Mesodermal cell (in vitro differentiated cells): ENCODE results near the gene TNFRSF13B.
"Not testable (repeated sequence)": the region's sequence is repeated elsewhere in the genome, so short reads cannot be mapped to it uniquely, and the experiment has no call there.

ENCODE experiments used
- H3K27ac ChIP-seq: 2 replicates; pipeline ENCODE4 v1.7.0; 2013; ENCODE audit warnings: mild to moderate bottlenecking, low read depth, low read length, moderate library complexity; ENCODE audit not compliant: severe bottlenecking
- H3K36me3 ChIP-seq: 2 replicates; pipeline ENCODE4 v1.7.1; 2013; ENCODE audit warnings: mild to moderate bottlenecking, low read length, moderate library complexity; ENCODE audit not compliant: control insufficient read depth, insufficient read depth
- H3K4me1 ChIP-seq: one replicate; pipeline ENCODE4 v1.7.1; 2013; ENCODE audit warnings: mild to moderate bottlenecking, low read length; ENCODE audit not compliant: insufficient read depth, control insufficient read depth, poor library complexity, severe bottlenecking
- H3K4me3 ChIP-seq: 2 replicates; pipeline ENCODE4 v1.7.0; 2013; ENCODE audit warnings: low read length, control low read depth, mild to moderate bottlenecking; ENCODE audit not compliant: insufficient read depth, poor library complexity, severe bottlenecking; ENCODE audit errors: extremely low read depth
- H3K9me3 ChIP-seq: 2 replicates; pipeline ENCODE4 v1.7.1; 2013; ENCODE audit warnings: mild to moderate bottlenecking, low read length, moderate library complexity; ENCODE audit not compliant: control insufficient read depth
- WGBS, 2 experiments: methylation state at CpG; one replicate each; pipeline ENCODE4 v1.1.5; 2013; ENCODE audit warnings: missing lambda C conversion rate in 2 of 2; ENCODE audit not compliant: insufficient coverage in 2 of 2; 5-methylcytosine and 5-hydroxymethylcytosine counted together

The TNFRSF13B gene

DNA sequence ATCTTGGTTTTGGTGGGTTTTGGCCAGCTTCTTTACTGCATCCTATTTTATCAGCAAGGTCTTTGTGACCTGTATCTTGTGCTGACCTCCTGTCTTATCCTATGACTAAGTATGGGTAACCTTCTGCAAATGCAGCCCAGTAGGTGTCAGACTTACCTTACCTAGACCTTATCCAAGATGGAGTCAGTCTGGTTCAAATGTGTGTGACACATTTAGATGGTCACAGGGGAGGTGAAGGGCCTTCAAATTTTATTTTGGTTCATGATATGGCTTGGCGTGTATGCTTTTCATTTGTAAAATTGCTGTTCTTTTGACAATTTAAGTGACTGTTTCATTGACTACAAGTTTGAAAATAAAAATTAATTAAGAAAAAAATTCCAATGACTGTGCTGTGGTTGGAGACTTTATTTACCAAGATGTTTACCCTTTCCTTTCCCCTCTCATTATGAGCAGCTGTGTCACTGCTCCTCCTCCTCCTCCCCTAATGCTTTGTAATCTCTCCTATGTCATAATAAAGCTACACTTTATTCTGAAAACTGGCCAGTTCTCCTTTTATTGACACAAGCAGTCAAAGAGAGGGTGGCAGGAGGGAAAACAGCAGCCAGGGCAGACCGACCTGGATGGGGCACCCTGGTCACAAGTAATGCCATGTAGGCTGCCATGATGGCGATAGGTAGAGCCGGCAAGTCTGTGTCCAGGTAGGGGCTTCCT lies 49.4 kb downstream of the TNFRSF13B start:
- no peaks in the 10 kb centered on the region for H3K36me3 ChIP-seq
- no peaks in the 10 kb centered on the region for H3K9me3 ChIP-seq
- H3K4me3 ChIP-seq: no peak overlapping the region
- 86 to 95% methylated on average over 2 to 3 of the region's 4 CpGs for WGBS, 2 experiments
- no peaks in the 10 kb centered on the region for H3K4me1 ChIP-seq
- no peak overlapping the region for H3K27ac ChIP-seq

DNA sequence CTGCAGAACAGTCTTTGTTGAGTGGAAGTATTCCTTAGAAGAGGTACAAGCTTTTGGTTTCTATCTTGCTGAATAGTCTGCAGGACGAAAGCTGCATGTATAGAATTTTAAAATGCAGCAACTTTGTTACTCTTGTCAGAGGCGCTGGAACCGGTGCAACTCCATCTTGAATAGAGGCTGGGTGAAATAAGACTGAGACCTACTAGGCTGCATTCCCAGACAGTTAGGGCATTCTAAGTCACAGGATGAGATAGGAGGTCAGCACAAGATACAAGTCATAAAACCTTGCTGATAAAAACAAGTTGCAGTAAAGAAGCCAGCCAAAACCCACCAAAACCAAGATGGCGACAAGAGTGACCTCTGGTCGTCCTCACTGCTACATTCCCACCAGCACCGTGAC lies 50.5 kb downstream of the TNFRSF13B start:
- not testable (repeated sequence) for H3K36me3 ChIP-seq, H3K27ac ChIP-seq, H3K4me1 ChIP-seq, H3K9me3 ChIP-seq, H3K4me3 ChIP-seq
- 96% methylated on average over 3 to 6 of the region's 6 CpGs for WGBS, 2 experiments

DNA sequence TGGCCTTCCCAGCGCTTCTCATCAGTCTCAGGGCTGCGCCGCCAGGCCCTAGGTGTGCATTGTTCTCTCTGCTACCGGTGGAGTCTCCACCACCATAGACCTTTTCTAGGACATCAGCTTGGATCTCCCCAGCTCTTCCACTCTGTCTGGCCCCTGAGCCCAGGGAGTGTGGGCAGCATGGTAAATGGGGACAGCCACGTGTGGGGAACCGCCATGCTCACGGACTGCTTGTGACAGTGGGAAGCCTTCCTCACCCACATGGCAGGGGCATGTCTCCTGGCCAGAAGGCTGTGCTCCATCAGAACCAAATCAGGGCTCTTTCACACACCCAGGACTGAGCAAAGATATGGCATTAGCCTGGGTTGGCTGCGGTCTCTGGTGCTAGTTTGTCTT lies 51.3 kb downstream of the TNFRSF13B start:
- Histone ChIP-seq H3K9me3 (no peaks in the 10 kb centered on the region), H3K4me1 (no peaks in the 10 kb centered on the region), H3K4me3 (no peak overlapping the region), H3K36me3 (no peaks in the 10 kb centered on the region), H3K27ac (no peak overlapping the region)
- WGBS, 2 experiments: 90 to 94% methylated on average over 7 to 8 of the region's 8 CpGs

DNA sequence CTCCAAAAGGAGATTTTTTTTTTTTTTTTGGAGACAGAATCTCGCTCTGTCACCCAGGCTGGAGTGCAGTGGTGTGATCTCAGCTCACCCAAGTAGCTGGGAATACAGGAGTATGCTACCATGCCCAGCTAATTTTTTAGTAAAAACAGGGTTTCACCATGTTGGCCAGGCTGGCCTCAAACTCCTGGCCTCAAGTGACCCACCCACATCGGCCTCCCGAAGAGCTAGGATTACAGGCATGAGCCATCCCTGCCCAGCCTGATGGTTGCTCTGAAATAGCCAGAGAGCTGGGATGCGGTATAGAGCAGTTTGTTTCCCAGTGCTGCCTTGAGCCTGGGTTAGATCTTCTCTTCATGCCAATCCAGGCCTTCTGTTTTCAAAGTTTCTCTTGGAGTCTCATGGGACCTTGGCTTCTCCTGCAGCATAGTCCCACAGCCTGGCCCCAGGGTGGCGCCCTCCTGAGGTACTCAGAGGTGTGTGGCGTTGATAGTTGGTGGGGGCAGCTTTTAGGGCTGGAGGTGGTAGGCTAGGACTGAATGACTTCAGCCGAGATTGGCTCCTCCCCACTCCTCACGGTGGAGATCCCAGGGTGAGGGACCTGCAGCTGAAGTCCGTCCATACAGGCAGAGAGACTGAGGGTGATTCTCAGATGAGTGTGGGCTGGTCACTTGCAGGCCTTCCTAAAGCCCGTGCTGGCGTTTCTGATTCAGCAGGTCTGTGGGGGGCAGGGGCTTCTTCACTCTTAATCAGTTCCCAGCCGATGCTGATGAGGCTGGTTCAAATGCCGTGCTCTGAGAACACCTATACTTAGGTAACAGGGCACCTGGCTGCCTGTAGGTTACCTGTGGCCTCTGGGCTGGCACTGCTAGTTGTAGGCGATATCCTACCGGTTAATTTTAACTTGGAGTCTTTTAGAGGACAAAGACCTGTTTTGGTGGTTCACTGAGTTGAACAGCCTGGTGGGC lies 52.0 kb downstream of the TNFRSF13B start:
- Histone ChIP-seq H3K36me3 (no peaks in the 10 kb centered on the region), H3K9me3 (no peaks in the 10 kb centered on the region), H3K27ac (no peak overlapping the region), H3K4me1 (no peaks in the 10 kb centered on the region), H3K4me3 (no peak overlapping the region)
- WGBS, 2 experiments: 84% methylated on average over 11 to 12 of the region's 15 CpGs

DNA sequence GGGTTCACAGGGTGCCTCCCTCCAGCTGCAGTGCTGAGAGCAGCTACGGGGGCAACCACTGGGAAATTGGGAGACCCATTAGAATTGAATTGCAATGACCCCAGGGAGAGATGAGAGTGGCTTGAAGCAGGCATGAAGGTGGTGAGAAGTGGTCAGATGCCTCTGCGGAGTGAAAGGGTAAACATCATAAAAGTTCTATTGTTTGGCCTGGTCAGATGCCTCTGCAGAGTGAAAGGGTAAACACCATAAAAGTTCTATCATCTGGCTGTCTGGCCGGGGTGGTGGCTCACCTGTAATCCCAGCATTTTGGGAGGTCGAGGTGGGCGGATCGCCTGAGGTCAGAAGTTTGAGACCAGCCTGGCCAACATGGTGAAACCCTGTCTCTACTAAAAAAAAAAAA lies 53.5 kb downstream of the TNFRSF13B start:
- 85 to 96% methylated on average over 2 to 3 of the region's 6 CpGs for WGBS, 2 experiments
- H3K9me3 ChIP-seq: no peaks in the 10 kb centered on the region

DNA sequence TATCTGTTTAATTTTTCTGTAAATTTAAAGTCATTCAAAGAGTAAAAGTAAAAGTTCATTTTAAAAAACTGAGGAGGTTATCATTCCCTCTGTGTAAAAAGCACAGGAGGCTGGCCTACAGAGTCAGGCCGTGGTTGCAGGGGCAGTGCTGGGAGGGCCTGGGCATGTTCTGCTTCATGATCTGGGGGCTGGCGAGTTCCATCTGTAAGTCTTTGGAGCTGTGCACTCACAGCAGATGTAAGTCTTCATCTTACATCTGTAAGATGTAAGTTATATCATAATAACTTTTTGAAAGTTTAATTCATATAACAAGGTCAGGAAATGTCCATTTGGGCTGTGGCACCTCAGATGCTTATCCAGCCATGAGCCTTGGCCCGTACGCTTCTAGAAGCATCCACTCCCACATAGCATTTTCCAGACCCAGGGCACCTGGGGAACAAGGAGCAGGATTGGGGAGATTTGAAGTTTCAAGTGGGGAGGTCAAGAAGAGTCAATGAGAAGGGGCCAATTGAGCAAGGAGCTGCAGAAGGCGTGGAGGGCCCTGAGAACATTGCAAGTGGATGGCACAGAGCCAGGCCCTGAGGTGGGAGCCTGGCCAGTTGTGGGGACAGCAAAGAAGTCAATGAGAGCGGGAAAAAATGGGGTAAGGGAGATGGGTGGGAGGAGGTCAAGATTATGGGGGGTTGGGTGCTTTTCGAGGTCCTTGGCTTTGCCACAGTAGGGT lies 54.1 kb downstream of the TNFRSF13B start:
- WGBS, 2 experiments: 89 to 92% methylated on average over 3 to 5 of the region's 7 CpGs
- Histone ChIP-seq H3K4me1 (no peaks in the 10 kb centered on the region), H3K9me3 (no peaks in the 10 kb centered on the region)

More for the DNA sequence above, 53.5 kb downstream of the TNFRSF13B start:
- no peaks in the 10 kb centered on the region for H3K4me1 ChIP-seq
- H3K27ac ChIP-seq: no peak overlapping the region
- no peak overlapping the region for H3K4me3 ChIP-seq
- H3K36me3 ChIP-seq: no peaks in the 10 kb centered on the region

DNA sequence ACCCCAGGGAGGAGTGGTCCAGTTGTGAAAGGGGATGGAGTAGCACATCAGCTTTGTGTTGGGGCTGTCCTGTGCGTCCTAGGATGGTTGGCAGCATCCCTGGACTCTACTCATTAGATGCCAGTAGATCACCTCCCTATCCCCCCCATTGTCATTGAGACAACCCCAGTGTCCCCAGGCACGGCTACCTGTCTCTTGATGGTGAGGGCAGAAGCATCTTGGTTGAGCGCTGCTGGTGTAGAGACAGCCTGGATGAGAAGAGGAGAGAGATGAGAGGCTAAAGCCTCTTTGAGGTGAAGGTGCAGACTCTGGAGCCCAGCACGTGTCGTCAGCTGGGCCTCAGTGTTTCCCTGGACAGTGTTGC lies 55.4 kb downstream of the TNFRSF13B start:
- Histone ChIP-seq H3K9me3 (no peaks in the 10 kb centered on the region), H3K4me3 (no peak overlapping the region), H3K4me1 (peaks cover 2% of the 10 kb centered on the region), H3K36me3 (no peaks in the 10 kb centered on the region), H3K27ac (no peak overlapping the region)
- 94 to 100% methylated on average over 2 to 3 of the region's 5 CpGs for WGBS, 2 experiments

More for the DNA sequence above, 54.1 kb downstream of the TNFRSF13B start:
- no peak overlapping the region for H3K27ac ChIP-seq
- H3K4me3 ChIP-seq: no peak overlapping the region
- no peaks in the 10 kb centered on the region for H3K36me3 ChIP-seq

DNA sequence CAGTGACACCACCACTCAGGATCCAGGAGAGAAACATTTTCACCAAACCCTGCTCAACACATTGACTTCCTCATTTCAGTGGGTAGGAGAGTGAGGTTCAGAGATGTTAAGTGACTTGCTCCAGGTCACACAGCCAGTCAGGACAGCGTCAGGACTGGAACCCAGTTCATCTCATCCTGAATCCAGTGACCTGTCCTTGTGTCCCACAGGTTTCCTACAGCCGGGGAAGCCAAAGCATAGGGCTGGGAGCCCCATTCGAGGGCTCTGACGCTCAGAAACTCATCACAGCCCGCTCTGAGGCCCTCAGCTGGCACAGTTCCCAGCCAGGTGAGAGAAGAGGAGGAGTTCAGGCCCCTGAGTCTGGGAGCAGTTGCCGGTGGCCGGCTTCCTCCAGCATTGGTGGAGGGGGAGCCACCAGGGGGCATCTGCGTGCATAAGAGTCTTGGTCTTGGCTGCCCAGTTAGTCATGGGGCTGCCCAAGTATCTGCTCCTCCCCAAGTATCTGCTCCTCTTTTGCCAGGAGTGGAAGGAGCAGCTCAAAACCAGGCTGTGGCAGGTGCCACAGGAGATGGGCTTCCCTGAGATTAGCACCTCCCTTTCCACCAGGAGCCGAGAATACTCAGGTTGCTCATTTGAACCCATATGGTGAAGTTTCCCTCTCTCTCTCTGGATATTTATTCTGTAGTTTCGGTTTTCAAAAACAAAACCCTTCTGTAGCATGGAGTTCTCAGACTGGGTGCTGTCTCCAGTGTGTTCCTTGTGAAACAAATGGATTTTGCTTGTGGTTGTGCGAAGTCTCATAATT lies 56.0 kb downstream of the TNFRSF13B start:
- Histone ChIP-seq H3K4me3 (no peak overlapping the region), H3K36me3 (no peaks in the 10 kb centered on the region), H3K4me1 (peaks cover 7% of the 10 kb centered on the region), H3K27ac (no peak overlapping the region), H3K9me3 (no peaks in the 10 kb centered on the region)
- WGBS, 2 experiments: 56 to 61% methylated on average over 9 of the region's 11 CpGs

DNA sequence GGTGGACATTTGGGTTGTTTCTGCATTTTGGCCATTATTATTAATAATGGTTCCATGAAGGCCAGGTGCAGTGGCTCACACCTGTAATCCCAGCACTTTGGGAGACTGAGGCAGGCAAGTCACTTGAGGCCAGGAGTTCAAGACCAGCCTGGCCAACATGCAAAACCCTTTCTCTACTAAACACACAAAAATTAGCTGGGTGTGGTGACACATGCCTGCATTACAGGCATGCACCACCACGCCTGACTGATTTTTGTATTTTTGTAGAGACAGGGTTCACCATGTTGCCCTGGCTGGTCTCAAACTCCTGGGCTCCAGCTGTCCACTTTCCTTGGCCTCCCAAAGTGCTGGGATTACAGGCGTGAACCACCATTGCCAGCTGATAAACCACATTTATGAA lies 58.5 kb downstream of the TNFRSF13B start:
- Histone ChIP-seq H3K36me3 (no peaks in the 10 kb centered on the region), H3K9me3 (no peaks in the 10 kb centered on the region), H3K4me3 (no peak overlapping the region), H3K27ac (no peak overlapping the region), H3K4me1 (peaks cover 17% of the 10 kb centered on the region)
- WGBS, 2 experiments: 92 to 94% methylated on average over 2 of the region's 2 CpGs
